WTC11 (cell line): ENCODE measurements around the gene CDH11. TPM values are rescaled to one million over a fixed set of nuclear protein-coding genes. Genes with fewer than 3 reads are reported as not detected.

Experiments used
- ATAC-seq: fragments of 200-7000 bp; cut with Tn5 transposase; 2 replicates; pipeline ENCODE4 v1.10.0; 2021; ENCODE audit warnings: mild to moderate bottlenecking, moderate library complexity
- CTCF ChIA-PET: fragments of 300-600 bp; sonication (Branson Sonifier 250); formaldehyde crosslinking; loops from one replicate; lab custom pipeline; 2021; ENCODE audit warnings: antibody characterized with exemption; lab: Charles Lee
- POLR2A ChIA-PET: fragments of 350-600 bp; sonication (Branson Sonifier 250); formaldehyde crosslinking; loops from one replicate; lab custom pipeline; 2021; ENCODE audit warnings: antibody characterized with exemption; lab: Charles Lee
- DNase-seq: peaks from one replicate; pipeline ENCODE4 v3.0.0; 2021; ENCODE audit warnings: low spot score
- H3K27ac Mint-ChIP-seq: 2 replicates; pipeline ENCODE4 v1.8.0; 2021; ENCODE audit warnings: mixed read lengths
- H3K27me3 Mint-ChIP-seq: 2 replicates; pipeline ENCODE4 v1.8.0; 2021; ENCODE audit warnings: low read depth, mild to moderate bottlenecking, moderate library complexity, mixed read lengths
- H3K36me3 Mint-ChIP-seq: 2 replicates; pipeline ENCODE4 v1.8.0; 2021; ENCODE audit warnings: mixed read lengths
- H3K4me1 Mint-ChIP-seq: 2 replicates; pipeline ENCODE4 v1.8.0; 2022; ENCODE audit warnings: mixed read lengths
- H3K4me3 Mint-ChIP-seq: 2 replicates; pipeline ENCODE4 v1.8.0; 2021; ENCODE audit warnings: mild to moderate bottlenecking, moderate library complexity, mixed read lengths
- H3K9me3 Mint-ChIP-seq: 2 replicates; pipeline ENCODE4 v1.8.0; 2021; ENCODE audit warnings: mixed read lengths
- ARID4B ChIP-seq: sonication (generic); formaldehyde crosslinking; IDR thresholded peaks from 2 replicates; pipeline ENCODE4 v1.8.0; 2023; ENCODE audit warnings: missing genetic modification reagents, mild to moderate bottlenecking, borderline replicate concordance
- CBFB ChIP-seq: sonication (generic); formaldehyde crosslinking; IDR thresholded peaks from 2 replicates; pipeline ENCODE4 v1.8.1; 2022; ENCODE audit warnings: mild to moderate bottlenecking, low read depth, missing genetic modification reagents
- ERG ChIP-seq: fragments of 250-450 bp; sonication (Bioruptor Pico); IDR thresholded peaks from 2 replicates; pipeline ENCODE4 v1.8.0; 2021; ENCODE audit warnings: mild to moderate bottlenecking
- ESRRA ChIP-seq: sonication (generic); formaldehyde crosslinking; IDR thresholded peaks from 2 replicates; pipeline ENCODE4 v1.8.1; 2022; ENCODE audit warnings: mild to moderate bottlenecking, missing genetic modification reagents, borderline replicate concordance
- FOXJ3 ChIP-seq: sonication (generic); formaldehyde crosslinking; IDR thresholded peaks from 2 replicates; pipeline ENCODE4 v1.9.0; 2021; ENCODE audit warnings: missing genetic modification reagents, mild to moderate bottlenecking, borderline replicate concordance
- FOXK1 ChIP-seq: sonication (generic); formaldehyde crosslinking; IDR thresholded peaks from 2 replicates; pipeline ENCODE4 v1.8.0; 2022; ENCODE audit warnings: mild to moderate bottlenecking, moderate library complexity, missing genetic modification reagents
- IRF2 ChIP-seq: sonication (generic); formaldehyde crosslinking; IDR thresholded peaks from 2 replicates; pipeline ENCODE4 v1.8.0; 2022; ENCODE audit warnings: low read depth, missing genetic modification reagents, borderline replicate concordance
- MAX ChIP-seq: sonication (generic); formaldehyde crosslinking; IDR thresholded peaks from 2 replicates; pipeline ENCODE4 v1.8.0; 2022; ENCODE audit warnings: mild to moderate bottlenecking, missing genetic modification reagents
- PRDM15 ChIP-seq: sonication (generic); formaldehyde crosslinking; IDR thresholded peaks from 2 replicates; pipeline ENCODE4 v1.8.0; 2022; ENCODE audit warnings: missing genetic modification reagents
- SMAD3 ChIP-seq: sonication (generic); formaldehyde crosslinking; IDR thresholded peaks from 2 replicates; pipeline ENCODE4 v1.8.0; 2022; ENCODE audit warnings: missing genetic modification reagents, mild to moderate bottlenecking, borderline replicate concordance
- TCF7 ChIP-seq: sonication (generic); formaldehyde crosslinking; IDR thresholded peaks from 2 replicates; pipeline ENCODE4 v1.8.0; 2022; ENCODE audit warnings: mild to moderate bottlenecking, low read depth, missing genetic modification reagents, moderate library complexity
- TEAD4 ChIP-seq: sonication (generic); formaldehyde crosslinking; IDR thresholded peaks from 2 replicates; pipeline ENCODE4 v1.8.0; 2022; ENCODE audit warnings: mild to moderate bottlenecking, missing genetic modification reagents
- TP53 ChIP-seq: sonication (generic); formaldehyde crosslinking; IDR thresholded peaks from 2 replicates; pipeline ENCODE4 v1.8.1; 2023; ENCODE audit warnings: mild to moderate bottlenecking, missing genetic modification reagents
- ZBTB21 ChIP-seq: sonication (generic); formaldehyde crosslinking; IDR thresholded peaks from 2 replicates; pipeline ENCODE4 v1.8.1; 2023; ENCODE audit warnings: mild to moderate bottlenecking, missing genetic modification reagents, borderline replicate concordance
- ZNF263 ChIP-seq: sonication (generic); formaldehyde crosslinking; IDR thresholded peaks from 2 replicates; pipeline ENCODE4 v1.8.1; 2022; ENCODE audit warnings: low read depth, mild to moderate bottlenecking, moderate library complexity, missing genetic modification reagents
- total RNA-seq: library from RNA; stranded (reverse); gene quantifications from 3 replicates; pipeline ENCODE4 v1.2.3, GENCODE V29; 2021

The CDH11 gene
- total RNA-seq, 1 experiment from 2014 or later: 11.6 TPM

- no peak for DNase-seq
- Mint-ChIP-seq H3K27me3 (no peaks in the 10 kb centered on the region), H3K4me3 (no peak overlapping the region), H3K27ac (no peak overlapping the region), H3K36me3 (no peaks in the 10 kb centered on the region), H3K9me3 (peaks cover 11% of the 10 kb centered on the region), H3K4me1 (peaks cover 9% of the 10 kb centered on the region; the same call in 1 of the 2 replicates)
- no peak for TF ChIP-seq ESRRA (CRISPR knock-in tag)
- TF ChIP-seq MAX: no peak
- TF ChIP-seq FOXJ3: no peak
- no peak for ATAC-seq
- ChIA-PET CTCF (no interaction called here), POLR2A (no interaction called here)
Measured at GRCh38 chr16:65104471-65104870, 17.4 kb downstream of the CDH11 start.

GRCh38 chr16:65102326-65102725 is 19.5 kb downstream of the CDH11 start:
- ChIA-PET POLR2A (no interaction called here), CTCF (no interaction called here)
- Mint-ChIP-seq H3K27me3 (no peaks in the 10 kb centered on the region), H3K36me3 (no peaks in the 10 kb centered on the region), H3K4me3 (no peak overlapping the region), H3K9me3 (peaks cover 12% of the 10 kb centered on the region), H3K4me1 (peaks cover 9% of the 10 kb centered on the region; the same call in 1 of the 2 replicates), H3K27ac (no peak overlapping the region)
- no peak for ATAC-seq
- DNase-seq: no peak
- TF ChIP-seq TP53: no peak
- TF ChIP-seq PRDM15 (CRISPR knock-in tag): no peak
- TF ChIP-seq IRF2 (CRISPR knock-in tag): no peak
- no peak for TF ChIP-seq ERG (CRISPR knock-in tag)
- no peak for TF ChIP-seq ZBTB21
- TF ChIP-seq TCF7 (CRISPR knock-in tag): no peak
- TF ChIP-seq FOXK1: no peak
- no peak for TF ChIP-seq ZNF263 (CRISPR knock-in tag)
- no peak for TF ChIP-seq CBFB (CRISPR knock-in tag)
- TF ChIP-seq ARID4B (CRISPR knock-in tag): no peak
- TF ChIP-seq TEAD4: no peak
- TF ChIP-seq SMAD3 (CRISPR knock-in tag): no peak
- TF ChIP-seq, all 79 proteins: peak for 0
